Endothelial cell (in vitro differentiated cells): ENCODE measurements around the gene FTSJ1. TPM values are rescaled to one million over a fixed set of nuclear protein-coding genes. Genes with fewer than 3 reads are reported as not detected.

Experiments used
- DNase-seq: peaks from one replicate; pipeline ENCODE4 v3.0.0; 2021; ENCODE audit warnings: low spot score
- H3K27ac Mint-ChIP-seq: one replicate; pipeline ENCODE4 v1.8.0; 2021; ENCODE audit warnings: mixed read lengths, inconsistent platforms; ENCODE audit not compliant: unreplicated experiment
- H3K27me3 Mint-ChIP-seq: one replicate; pipeline ENCODE4 v1.8.0; 2021; ENCODE audit warnings: mild to moderate bottlenecking, moderate library complexity, mixed read lengths, inconsistent platforms; ENCODE audit not compliant: unreplicated experiment
- H3K36me3 Mint-ChIP-seq: one replicate; pipeline ENCODE4 v1.8.0; 2021; ENCODE audit warnings: mild to moderate bottlenecking, low read depth, mixed read lengths, inconsistent platforms; ENCODE audit not compliant: unreplicated experiment
- H3K4me1 Mint-ChIP-seq: one replicate; pipeline ENCODE4 v1.8.0; 2021; ENCODE audit warnings: mild to moderate bottlenecking, mixed read lengths, inconsistent platforms; ENCODE audit not compliant: unreplicated experiment
- H3K4me3 Mint-ChIP-seq: one replicate; pipeline ENCODE4 v1.8.0; 2021; ENCODE audit warnings: mild to moderate bottlenecking, mixed read lengths, inconsistent platforms; ENCODE audit not compliant: unreplicated experiment
- H3K9me3 Mint-ChIP-seq: one replicate; pipeline ENCODE4 v1.8.0; 2021; ENCODE audit warnings: mixed read lengths, inconsistent platforms; ENCODE audit not compliant: unreplicated experiment
- CTCF ChIP-seq: fragments of 200-600 bp; sonication (generic); IDR thresholded peaks from one replicate; pipeline ENCODE4 v1.5.0; 2021; ENCODE audit warnings: antibody characterized with exemption; ENCODE audit not compliant: unreplicated experiment
- total RNA-seq: library from RNA; stranded (reverse); fragmentation: NEBNext Ultra II Directional; extraction: Animal tissue kit (Norgen Biotek cat#: 25700); gene quantifications from one replicate; pipeline ENCODE4 v1.2.1, GENCODE V29; 2021; ENCODE audit not compliant: unreplicated experiment

The FTSJ1 gene
- total RNA-seq, 1 donor from 2014 or later = 38.4 TPM

- no peak for TF ChIP-seq CTCF
- DNase-seq = no peak
- Mint-ChIP-seq H3K36me3 (peaks cover 5% of the 10 kb centered on the region), H3K27ac (no peak overlapping the region), H3K4me3 (peak overlapping the region; percentile 88), H3K4me1 (peaks cover 25% of the 10 kb centered on the region), H3K9me3 (no peaks in the 10 kb centered on the region), H3K27me3 (peaks cover 5% of the 10 kb centered on the region)
Observed at GRCh38 chrX:48468247-48468671, 7.7 kb upstream of the FTSJ1 start.

DNA sequence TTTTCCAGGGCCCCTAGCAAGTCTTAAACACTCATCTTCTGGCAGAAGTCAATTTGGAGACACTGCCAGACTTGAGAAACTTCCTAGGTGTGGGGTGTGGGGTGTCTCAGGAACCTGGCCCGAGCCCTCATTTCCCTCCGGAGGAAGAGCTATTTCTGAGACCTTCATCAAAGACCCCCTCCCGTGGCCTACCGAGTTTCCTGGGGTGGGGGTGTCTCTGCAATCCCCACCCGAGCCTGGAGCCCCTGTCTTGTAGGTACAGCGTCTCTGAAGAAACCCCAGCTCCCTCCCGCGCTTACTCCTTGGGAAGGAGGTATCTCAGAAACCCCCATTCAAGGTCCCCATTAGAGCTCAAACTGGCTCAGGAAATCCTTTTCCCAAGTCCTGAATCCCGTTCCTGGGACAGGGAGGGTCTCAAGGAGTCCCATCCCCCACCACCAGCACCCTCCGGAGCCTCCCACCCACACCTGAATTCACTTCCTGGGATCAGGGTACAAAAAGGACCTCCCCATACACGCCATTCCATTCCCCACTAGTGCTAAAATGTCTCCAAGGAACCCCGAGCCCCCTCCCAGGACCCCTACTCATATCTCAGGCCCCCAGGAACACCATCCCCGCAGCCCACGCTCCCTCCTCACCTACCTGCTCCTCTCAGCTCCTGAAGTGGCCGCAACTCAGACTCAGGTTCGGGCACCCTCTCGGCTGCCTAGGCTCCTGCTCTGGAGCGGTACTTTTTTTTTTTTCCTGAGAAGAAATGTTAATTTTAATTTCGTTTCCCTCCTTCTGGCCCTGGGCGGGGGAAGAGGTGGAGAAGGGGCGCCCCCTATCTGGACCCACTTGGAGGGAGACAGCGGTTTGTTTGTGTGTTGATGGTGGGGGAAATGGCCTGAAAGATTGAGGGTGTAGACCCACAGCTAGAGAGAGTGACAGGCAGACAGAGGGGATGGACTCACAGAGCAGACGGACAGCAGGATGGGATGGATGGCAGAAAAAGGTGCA is 7.0 kb upstream of the FTSJ1 start:
- peaks cover 5% of the 10 kb centered on the region for H3K36me3 Mint-ChIP-seq
- no peak for DNase-seq
- H3K4me1 Mint-ChIP-seq = peaks cover 31% of the 10 kb centered on the region
- peak overlapping the region; percentile 61 for H3K27ac Mint-ChIP-seq
- no peaks in the 10 kb centered on the region for H3K9me3 Mint-ChIP-seq
- peak overlapping the region; percentile 88 for H3K4me3 Mint-ChIP-seq
- H3K27me3 Mint-ChIP-seq = peaks cover 5% of the 10 kb centered on the region
- TF ChIP-seq CTCF = no peak

GRCh38 chrX:48470110-48470832 is 5.7 kb upstream of the FTSJ1 start, which contains the start of gene SLC38A5:
TSS of gene SLC38A5 (minus strand) at chrX:48470260. CDS start at chrX:48467924, 2,336 bp downstream.
- Mint-ChIP-seq H3K36me3 (peaks cover 3% of the 10 kb centered on the region), H3K27ac (peak within 1 kb of the TSS; percentile 61), H3K27me3 (peaks cover 5% of the 10 kb centered on the region), H3K9me3 (no peaks in the 10 kb centered on the region), H3K4me1 (peaks cover 32% of the 10 kb centered on the region), H3K4me3 (peak within 1 kb of the TSS; percentile 88)
- TF ChIP-seq CTCF = no peak
- no peak for DNase-seq

DNA sequence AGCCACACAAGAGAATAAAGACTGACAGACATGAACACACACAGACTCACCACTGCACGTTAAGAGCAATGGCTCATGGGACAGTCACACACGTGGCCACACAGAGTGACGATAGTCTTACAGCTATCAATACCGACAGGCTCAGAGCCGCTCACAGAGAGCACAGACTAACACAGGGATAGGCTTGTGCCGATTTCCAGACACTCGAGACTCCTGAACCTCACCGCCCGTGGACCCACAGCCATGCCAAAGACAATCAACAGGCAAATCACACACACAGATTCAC is 5.2 kb upstream of the FTSJ1 start:
- peaks cover 5% of the 10 kb centered on the region for H3K27me3 Mint-ChIP-seq
- H3K36me3 Mint-ChIP-seq = no peaks in the 10 kb centered on the region
- no peaks in the 10 kb centered on the region for H3K9me3 Mint-ChIP-seq
- H3K4me1 Mint-ChIP-seq = peaks cover 31% of the 10 kb centered on the region
- no peak overlapping the region for H3K27ac Mint-ChIP-seq
- no peak for TF ChIP-seq CTCF
- DNase-seq = no peak
- H3K4me3 Mint-ChIP-seq = no peak overlapping the region
